Colonic mucosa (tissue), 4 donors: Measurements from ENCODE around the gene ACSL4. TPM values are rescaled to one million over a fixed set of nuclear protein-coding genes. Genes with fewer than 3 reads are reported as not detected.

Source experiments
- DNase-seq: peaks from one replicate; pipeline ENCODE4 v3.0.0-alpha.2; 2020
- H3K27ac ChIP-seq: fragments of 200-600 bp; one replicate; pipeline ENCODE4 v1.8.0; 2021
- H3K27me3 ChIP-seq: fragments of 200-600 bp; one replicate; pipeline ENCODE4 v1.8.0; 2021
- H3K36me3 ChIP-seq: fragments of 200-600 bp; one replicate; pipeline ENCODE4 v1.8.0; 2021
- H3K4me1 ChIP-seq: fragments of 200-600 bp; one replicate; pipeline ENCODE4 v1.8.0; 2021; ENCODE audit warnings: mild to moderate bottlenecking
- H3K4me3 ChIP-seq: fragments of 200-600 bp; one replicate; pipeline ENCODE4 v1.8.0; 2021
- H3K9ac ChIP-seq, 2 donors: one replicate each; pipeline ENCODE4 v1.7.0; 2013; ENCODE audit warnings: control low read depth in 2 of 2, low read depth in 2 of 2, low read length in 2 of 2
- H3K9me3 ChIP-seq: fragments of 200-600 bp; one replicate; pipeline ENCODE4 v1.8.0; 2021
- intact Hi-C: fragments of 100-400 bp; cut with DNase I; formaldehyde crosslinking; loops from one replicate; pipeline ENCODE4 v1.14.1; 2022
- total RNA-seq, 2 donors: library from RNA; stranded (reverse); fragmentation: NEBNext Ultra II Directional in 1 of 2; extraction: Animal tissue kit (Norgen Biotek cat#: 25700) in 1 of 2; gene quantifications; one replicate each; pipeline ENCODE4 v1.2.1, GENCODE V29; 2021
- TF ChIP-seq, protein P1 (sequence below): fragments of 200-600 bp; IDR thresholded peaks from one replicate; pipeline ENCODE4 v1.8.0; 2022; ENCODE audit warnings: antibody characterized with exemption, mild to moderate bottlenecking
- donor health status: healthy.
- donor health status: DM: no; HTN: no; CAD: no.
- donor health status: DM: no; HTN: no; CAD: no.

ACSL4 gene
- total RNA-seq, 2 donors from 2014 or later = 10.6 to 27.9 TPM

DNA sequence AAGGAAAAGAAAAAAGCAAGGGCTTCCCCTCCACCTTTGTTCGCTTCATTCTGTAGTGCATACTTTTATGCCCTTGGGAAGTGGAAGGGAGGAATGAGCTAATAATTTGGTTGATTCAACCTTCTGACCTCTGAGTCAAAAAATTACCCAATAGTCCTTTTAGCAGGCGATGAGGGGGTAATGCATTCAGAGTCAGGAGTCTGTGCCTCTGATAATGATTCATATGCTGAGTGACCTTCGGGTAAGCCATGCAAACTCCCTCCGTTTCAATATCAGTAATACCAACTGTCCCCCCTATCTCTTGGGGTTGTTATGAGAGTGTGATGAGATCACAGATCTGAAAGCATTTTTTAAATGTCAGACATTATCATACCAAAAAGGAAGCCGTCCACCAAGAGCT, 41.6 kb upstream of the ACSL4 start:
- TF ChIP-seq, protein P1, sequence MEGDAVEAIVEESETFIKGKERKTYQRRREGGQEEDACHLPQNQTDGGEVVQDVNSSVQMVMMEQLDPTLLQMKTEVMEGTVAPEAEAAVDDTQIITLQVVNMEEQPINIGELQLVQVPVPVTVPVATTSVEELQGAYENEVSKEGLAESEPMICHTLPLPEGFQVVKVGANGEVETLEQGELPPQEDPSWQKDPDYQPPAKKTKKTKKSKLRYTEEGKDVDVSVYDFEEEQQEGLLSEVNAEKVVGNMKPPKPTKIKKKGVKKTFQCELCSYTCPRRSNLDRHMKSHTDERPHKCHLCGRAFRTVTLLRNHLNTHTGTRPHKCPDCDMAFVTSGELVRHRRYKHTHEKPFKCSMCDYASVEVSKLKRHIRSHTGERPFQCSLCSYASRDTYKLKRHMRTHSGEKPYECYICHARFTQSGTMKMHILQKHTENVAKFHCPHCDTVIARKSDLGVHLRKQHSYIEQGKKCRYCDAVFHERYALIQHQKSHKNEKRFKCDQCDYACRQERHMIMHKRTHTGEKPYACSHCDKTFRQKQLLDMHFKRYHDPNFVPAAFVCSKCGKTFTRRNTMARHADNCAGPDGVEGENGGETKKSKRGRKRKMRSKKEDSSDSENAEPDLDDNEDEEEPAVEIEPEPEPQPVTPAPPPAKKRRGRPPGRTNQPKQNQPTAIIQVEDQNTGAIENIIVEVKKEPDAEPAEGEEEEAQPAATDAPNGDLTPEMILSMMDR = no peak
- no peak for DNase-seq
- H3K4me1 ChIP-seq = no peaks in the 10 kb centered on the region
- no peak overlapping the region for H3K27ac ChIP-seq
- H3K36me3 ChIP-seq = no peaks in the 10 kb centered on the region
- intact Hi-C loops = no loop called here
- no peak overlapping the region for H3K4me3 ChIP-seq
- H3K9me3 ChIP-seq = no peaks in the 10 kb centered on the region
- no peak overlapping the region for H3K9ac ChIP-seq
- no peaks in the 10 kb centered on the region for H3K27me3 ChIP-seq

DNA sequence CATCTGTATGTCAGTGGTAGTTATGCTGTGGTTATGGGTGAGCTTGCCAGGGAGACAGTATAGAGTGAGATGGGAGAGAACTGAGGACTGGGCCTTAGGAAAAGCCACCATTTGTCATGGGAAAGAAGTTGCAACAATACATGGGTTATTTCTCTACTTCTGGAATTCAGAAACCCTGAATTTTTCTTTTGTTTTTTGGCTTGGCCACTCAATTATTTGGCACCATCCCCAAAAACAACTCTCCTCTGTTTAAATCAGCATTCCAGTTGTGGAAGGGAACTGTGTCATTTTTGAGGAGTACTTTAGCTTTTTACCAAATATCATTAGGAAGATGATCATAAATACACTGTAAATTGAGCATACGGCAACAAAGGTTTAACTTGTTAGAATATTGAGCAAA, 41.1 kb upstream of the ACSL4 start:
- Histone ChIP-seq H3K4me3 (no peak overlapping the region), H3K9ac (no peak overlapping the region), H3K27ac (no peak overlapping the region), H3K36me3 (no peaks in the 10 kb centered on the region), H3K27me3 (no peaks in the 10 kb centered on the region), H3K9me3 (no peaks in the 10 kb centered on the region), H3K4me1 (no peaks in the 10 kb centered on the region)
- TF ChIP-seq, protein P1 = no peak
- intact Hi-C loops = no loop called here
- no peak for DNase-seq

DNA sequence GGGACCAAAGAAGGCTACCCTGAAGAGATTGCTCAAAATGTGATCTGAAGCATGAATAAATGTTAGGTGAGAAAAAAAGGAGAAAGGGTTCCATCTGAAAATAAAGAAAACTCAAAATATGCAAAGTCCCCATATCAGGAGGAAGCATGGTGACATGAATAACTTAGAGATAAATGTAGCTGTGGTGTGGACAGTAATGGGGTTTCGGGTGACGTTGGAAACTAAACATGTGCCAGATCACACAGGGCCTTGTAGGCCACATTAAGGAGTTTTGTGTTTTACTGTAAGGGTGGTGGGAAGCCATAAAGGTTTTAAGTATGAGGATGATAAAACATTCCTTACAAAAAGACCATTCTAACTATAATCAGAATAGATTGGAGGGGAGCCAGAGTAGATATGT, 40.3 kb upstream of the ACSL4 start:
- intact Hi-C loops = no loop called here

GRCh38 chrX:109770780-109771179, 37.7 kb upstream of the ACSL4 start:
- no peak for DNase-seq
- Histone ChIP-seq H3K9ac (no peak overlapping the region), H3K4me1 (no peaks in the 10 kb centered on the region), H3K9me3 (no peaks in the 10 kb centered on the region), H3K36me3 (no peaks in the 10 kb centered on the region), H3K27me3 (no peaks in the 10 kb centered on the region), H3K4me3 (no peak overlapping the region), H3K27ac (no peak overlapping the region)
- intact Hi-C loops = no loop called here
- TF ChIP-seq, protein P1 = no peak

More for the DNA sequence above, 40.3 kb upstream of the ACSL4 start:
- DNase-seq = no peak
- Histone ChIP-seq H3K27me3 (no peaks in the 10 kb centered on the region), H3K9me3 (no peaks in the 10 kb centered on the region), H3K36me3 (no peaks in the 10 kb centered on the region), H3K9ac (no peak overlapping the region), H3K4me1 (no peaks in the 10 kb centered on the region), H3K4me3 (no peak overlapping the region), H3K27ac (no peak overlapping the region)
- TF ChIP-seq, protein P1 = no peak

GRCh38 chrX:109760922-109761250, 27.8 kb upstream of the ACSL4 start:
- H3K9ac ChIP-seq = no peak overlapping the region
- intact Hi-C loops = no loop called here
- no peaks in the 10 kb centered on the region for H3K27me3 ChIP-seq
- H3K36me3 ChIP-seq = no peaks in the 10 kb centered on the region
- TF ChIP-seq, protein P1 = no peak
- H3K4me1 ChIP-seq = no peaks in the 10 kb centered on the region
- no peak for DNase-seq
- no peak overlapping the region for H3K27ac ChIP-seq
- H3K4me3 ChIP-seq = no peak overlapping the region
- no peaks in the 10 kb centered on the region for H3K9me3 ChIP-seq
